Left renal pelvis (tissue), 4 donors: ENCODE data around the gene ZNF586. TPM values are rescaled to one million over a fixed set of nuclear protein-coding genes. Genes with fewer than 3 reads are reported as not detected.
"Not testable (repeated sequence)": the region's sequence is repeated elsewhere in the genome, so short reads cannot be mapped to it uniquely, and the experiment has no call there.

Source experiments
- DNase-seq, 4 donors: peaks; one replicate each; pipeline ENCODE4 v3.0.0-alpha.2; 2013; ENCODE audit warnings: low read depth in 4 of 4, low spot score in 3 of 4
- polyA plus RNA-seq, 4 donors: library from polyadenylated mRNA; unstranded; fragments of 120-200 nt; gene quantifications; one replicate each; pipeline ENCODE4 v1.2.1, GENCODE V29; 2013; ENCODE audit not compliant: insufficient read length in 4 of 4

The ZNF586 gene
- polyA plus RNA-seq, 4 donors, result 15.6 to 27.2 (median 22.7) TPM

DNA sequence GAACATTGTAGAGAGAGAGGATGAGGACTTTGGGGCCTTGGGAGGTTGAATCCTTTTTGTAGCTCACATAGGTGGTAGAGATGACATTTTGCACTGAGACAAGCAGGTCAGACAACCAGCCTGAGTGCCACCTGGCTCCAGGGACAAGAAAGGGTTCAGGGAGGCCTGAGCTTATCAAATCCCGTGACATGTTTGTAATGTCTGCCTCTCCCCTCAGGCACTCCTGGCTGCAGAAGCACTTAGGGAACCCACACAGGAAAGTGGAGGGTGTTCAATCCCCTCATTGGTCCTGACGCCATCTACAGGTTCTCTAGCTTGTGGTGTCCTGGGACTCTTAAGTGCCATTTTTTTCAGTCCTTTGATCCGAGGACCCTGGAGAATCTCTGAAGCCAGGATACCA, 51.6 kb downstream of the ZNF586 start:
- DNase-seq, result not testable (repeated sequence)

- DNase-seq, result not testable (repeated sequence)
Measured at GRCh38 chr19:57821501-57821900, 52.0 kb downstream of the ZNF586 start.

GRCh38 chr19:57823155-57823554, 53.7 kb downstream of the ZNF586 start:
- DNase-seq, result not testable (repeated sequence)

DNA sequence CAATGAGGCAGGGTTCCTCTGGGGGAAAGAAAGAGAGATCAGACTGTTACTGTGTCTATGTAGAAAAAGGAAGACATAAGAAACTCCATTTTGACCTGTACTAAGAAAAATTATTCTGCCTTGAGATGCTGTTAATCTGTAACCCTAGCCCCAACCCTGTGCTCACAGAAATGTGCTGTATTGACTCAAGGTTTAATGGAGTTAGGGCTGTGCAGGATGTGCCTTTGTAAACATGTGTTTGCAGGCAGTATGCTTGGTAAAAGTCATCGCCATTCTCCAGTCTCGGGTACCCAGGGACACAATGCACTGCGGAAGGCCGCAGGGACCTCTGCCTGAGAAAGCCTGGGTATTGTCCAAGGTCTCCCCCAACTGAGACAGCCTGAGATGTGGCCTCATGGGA, 54.1 kb downstream of the ZNF586 start:
- not testable (repeated sequence) for DNase-seq

- no peak for DNase-seq
Measured at GRCh38 chr19:57825511-57825910, 56.0 kb downstream of the ZNF586 start.

DNA sequence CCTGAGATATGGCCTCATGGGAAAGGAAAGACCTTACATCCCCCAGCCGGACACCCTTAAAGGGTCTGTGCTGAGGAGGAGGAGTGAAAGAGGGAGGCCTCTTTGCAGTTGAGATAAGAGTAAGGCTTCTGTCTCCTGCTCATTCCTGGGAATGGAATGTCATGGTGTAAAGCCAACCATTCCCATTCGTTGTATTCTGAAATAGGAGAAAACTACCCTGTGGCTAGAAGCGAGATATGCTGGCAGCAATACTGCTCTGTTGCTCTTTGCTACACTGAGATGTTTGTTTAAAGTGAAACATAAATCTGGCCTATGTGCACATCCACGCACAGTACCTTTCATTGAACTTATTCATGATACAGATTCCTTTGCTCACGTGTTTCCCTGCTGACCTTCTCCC, 59.8 kb downstream of the ZNF586 start:
- no peak for DNase-seq

GRCh38 chr19:57830071-57830602, 60.7 kb downstream of the ZNF586 start, which contains the start of gene ZNF587B:
Gene ZNF587B (plus strand): TSS chr19:57830299. CDS start chr19:57830529, 230 bp downstream.
- no peak for DNase-seq

Other genes starting within 250 kb of the ZNF586 start
- gene ZNF549, start 242.3 kb upstream of the ZNF586 start, polyA plus RNA-seq, result 10 to 100 TPM; 10.5 to 15.7 (median 14.1) TPM
- 10 to 100 TPM; 15.1 to 22.7 (median 21.1) TPM for gene ZNF550, start 209.8 kb upstream of the ZNF586 start, polyA plus RNA-seq
- gene ZNF416, start 190.8 kb upstream of the ZNF586 start, polyA plus RNA-seq, result 10 to 100 TPM in 1 of 4 donors, 1 to 10 TPM in 3; 7.3 to 10.1 (median 8.6) TPM
- gene ZIK1, start 185.5 kb upstream of the ZNF586 start, polyA plus RNA-seq, result 10 to 100 TPM; 12.9 to 21.4 (median 17.3) TPM
- 1 to 10 TPM; 4.4 to 5.4 (median 4.7) TPM for gene ZNF530, start 169.8 kb upstream of the ZNF586 start, polyA plus RNA-seq
- gene ZNF134, start 155.4 kb upstream of the ZNF586 start, polyA plus RNA-seq, result 10 to 100 TPM; 16.0 to 28.1 (median 27.1) TPM
- gene ZNF211, start 136.5 kb upstream of the ZNF586 start, polyA plus RNA-seq, result 10 to 100 TPM; 24.7 to 46.4 (median 32.4) TPM
- gene ZSCAN4, start 100.7 kb upstream of the ZNF586 start, polyA plus RNA-seq, result under 1 TPM in 2 of 4 donors, not detected in 2; 0.09 to 0.17 TPM
- gene ZNF551, start 87.7 kb upstream of the ZNF586 start, polyA plus RNA-seq, result 10 to 100 TPM in 3 of 4 donors, 1 to 10 TPM in 1; 9.3 to 17.4 (median 15.0) TPM
- 10 to 100 TPM; 22.8 to 33.6 (median 31.2) TPM for gene ZNF154, start 60.5 kb upstream of the ZNF586 start, polyA plus RNA-seq
- 10 to 100 TPM in 3 of 4 donors, 1 to 10 TPM in 1; 9.4 to 19.4 (median 19.3) TPM for gene ZNF671, start 42.1 kb upstream of the ZNF586 start, polyA plus RNA-seq
- gene ZNF776, start 22.9 kb upstream of the ZNF586 start, polyA plus RNA-seq, result 10 to 100 TPM; 24.9 to 39.6 (median 36.9) TPM
- 10 to 100 TPM in 3 of 4 donors, 1 to 10 TPM in 1; 6.3 to 27.4 (median 18.0) TPM for gene ZNF552, start 45.2 kb downstream of the ZNF586 start, polyA plus RNA-seq
- gene ZNF587B, start 60.6 kb downstream of the ZNF586 start, polyA plus RNA-seq, result 10 to 100 TPM in 3 of 4 donors, 1 to 10 TPM in 1; 4.6 to 17.1 (median 15.0) TPM
- gene ZNF587, start 80.2 kb downstream of the ZNF586 start, polyA plus RNA-seq, result 10 to 100 TPM; 19.6 to 41.0 (median 26.1) TPM
- gene ZNF814, start 119.4 kb downstream of the ZNF586 start, polyA plus RNA-seq, result 10 to 100 TPM; 36.3 to 84.0 (median 53.2) TPM
- gene ZNF417, start 146.9 kb downstream of the ZNF586 start, polyA plus RNA-seq, result 10 to 100 TPM; 19.5 to 32.7 (median 25.6) TPM
- 10 to 100 TPM; 15.4 to 27.7 (median 24.1) TPM for gene ZNF418, start 165.7 kb downstream of the ZNF586 start, polyA plus RNA-seq
- 10 to 100 TPM in 2 of 4 donors, 1 to 10 TPM in 2; 7.3 to 10.8 (median 9.1) TPM for gene ZNF256, start 178.0 kb downstream of the ZNF586 start, polyA plus RNA-seq
- 1 to 10 TPM; 1.3 to 3.1 (median 2.2) TPM for gene C19orf18, start 204.9 kb downstream of the ZNF586 start, polyA plus RNA-seq
- gene ZNF606, start 233.1 kb downstream of the ZNF586 start, polyA plus RNA-seq, result 10 to 100 TPM; 20.2 to 34.4 (median 30.8) TPM